D721Med (cell line): ENCODE data around the gene HP1BP3.

Experiments
- DNase-seq: peaks from one replicate; pipeline ENCODE4 v3.0.0; 2011; ENCODE audit warnings: low spot score; ENCODE audit not compliant: insufficient read length
- FAIRE-seq: peaks from 2 replicates; lab custom pipeline; 2011; peaks lifted over from hg19 to GRCh38; lab: Jason Lieb, UNC
- CTCF ChIP-seq: IDR thresholded peaks from 2 replicates; pipeline ENCODE4 v1.5.1; 2012; ENCODE audit warnings: mild to moderate bottlenecking, control low read depth; ENCODE audit not compliant: insufficient read depth; ENCODE audit errors: missing control alignments

Gene HP1BP3

GRCh38 chr1:20787029-20787839, at the start of gene HP1BP3:
TSS of gene HP1BP3 (minus strand) at chr1:20787307. CDS start at chr1:20780440, 6,867 bp downstream.
- FAIRE-seq: no peak
- TF ChIP-seq CTCF: no peak
- DNase-seq: no peak

GRCh38 chr1:20836230-20836629, 49.1 kb upstream of the HP1BP3 start:
- DNase-seq (no peak), FAIRE-seq (no peak)
- TF ChIP-seq CTCF: no peak

GRCh38 chr1:20834780-20835179, 47.7 kb upstream of the HP1BP3 start:
- no peak for FAIRE-seq
- no peak for TF ChIP-seq CTCF
- DNase-seq: no peak

GRCh38 chr1:20834192-20834591, 47.1 kb upstream of the HP1BP3 start:
- FAIRE-seq: no peak
- no peak for TF ChIP-seq CTCF
- no peak for DNase-seq

GRCh38 chr1:20830378-20830777, 43.3 kb upstream of the HP1BP3 start:
- DNase-seq (no peak), FAIRE-seq (no peak)
- no peak for TF ChIP-seq CTCF

- TF ChIP-seq CTCF: no peak
- FAIRE-seq (no peak), DNase-seq (no peak)
Measured at GRCh38 chr1:20829946-20830345, 42.8 kb upstream of the HP1BP3 start.

- FAIRE-seq (no peak), DNase-seq (no peak)
- TF ChIP-seq CTCF: no peak
Measured at GRCh38 chr1:20829531-20829930, 42.4 kb upstream of the HP1BP3 start.
